PC-9 (cell line): ENCODE results near the gene FAHD1.

ENCODE experiments used
- EZH2 ChIP-seq: fragments of 200-600 bp; sonication (generic); IDR thresholded peaks from 2 replicates; pipeline ENCODE4 v1.8.0; 2017; ENCODE audit warnings: antibody characterized with exemption, low read depth
- TF ChIP-seq, protein P1 (sequence below): fragments of 200-600 bp; sonication (generic); conservative IDR thresholded peaks from 2 replicates; pipeline ENCODE4 v1.6.1; 2017; ENCODE audit warnings: mixed run types, antibody characterized with exemption, mild to moderate bottlenecking, moderate library complexity

DNA sequence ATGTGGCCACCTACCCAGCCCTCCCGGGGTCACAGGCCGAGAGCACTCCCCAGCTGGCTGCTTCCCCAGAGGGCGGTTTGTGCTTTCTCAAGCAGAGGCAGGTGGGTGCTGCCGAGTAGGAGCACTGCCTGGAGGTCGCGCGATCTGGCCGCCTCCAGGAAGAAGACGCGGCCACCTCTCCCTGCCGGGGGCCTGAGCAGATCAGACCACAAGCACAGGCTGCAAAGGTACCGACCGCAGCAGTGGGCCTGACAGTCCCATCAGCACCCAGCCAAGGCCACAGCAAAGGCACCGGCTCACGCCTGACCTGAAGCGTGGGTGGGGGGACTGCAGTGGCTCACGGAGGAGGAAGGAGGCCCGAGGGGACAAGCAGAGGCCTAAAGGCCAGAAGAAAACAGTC, 18.3 kb upstream of the FAHD1 start:
- TF ChIP-seq, protein P1, sequence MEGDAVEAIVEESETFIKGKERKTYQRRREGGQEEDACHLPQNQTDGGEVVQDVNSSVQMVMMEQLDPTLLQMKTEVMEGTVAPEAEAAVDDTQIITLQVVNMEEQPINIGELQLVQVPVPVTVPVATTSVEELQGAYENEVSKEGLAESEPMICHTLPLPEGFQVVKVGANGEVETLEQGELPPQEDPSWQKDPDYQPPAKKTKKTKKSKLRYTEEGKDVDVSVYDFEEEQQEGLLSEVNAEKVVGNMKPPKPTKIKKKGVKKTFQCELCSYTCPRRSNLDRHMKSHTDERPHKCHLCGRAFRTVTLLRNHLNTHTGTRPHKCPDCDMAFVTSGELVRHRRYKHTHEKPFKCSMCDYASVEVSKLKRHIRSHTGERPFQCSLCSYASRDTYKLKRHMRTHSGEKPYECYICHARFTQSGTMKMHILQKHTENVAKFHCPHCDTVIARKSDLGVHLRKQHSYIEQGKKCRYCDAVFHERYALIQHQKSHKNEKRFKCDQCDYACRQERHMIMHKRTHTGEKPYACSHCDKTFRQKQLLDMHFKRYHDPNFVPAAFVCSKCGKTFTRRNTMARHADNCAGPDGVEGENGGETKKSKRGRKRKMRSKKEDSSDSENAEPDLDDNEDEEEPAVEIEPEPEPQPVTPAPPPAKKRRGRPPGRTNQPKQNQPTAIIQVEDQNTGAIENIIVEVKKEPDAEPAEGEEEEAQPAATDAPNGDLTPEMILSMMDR: no peak
- TF ChIP-seq EZH2: no peak
